Upper lobe of left lung (tissue), 4 donors: Measurements from ENCODE around the gene NEK1.

Experiments used
- EP300 ChIP-seq, 4 donors: sonication (generic); formaldehyde crosslinking; IDR thresholded peaks; one replicate each; pipeline ENCODE4 v1.5.1; 2017; ENCODE audit warnings: antibody characterized with exemption in 4 of 4, control low read depth in 2 of 4
- POLR2A ChIP-seq, 4 donors: fragments of 450-650 bp; IDR thresholded peaks; one replicate each; pipeline ENCODE4 v1.5.1; 2016 to 2017; ENCODE audit warnings: antibody characterized with exemption in 4 of 4, mild to moderate bottlenecking in 2 of 4
- POLR2AphosphoS5 ChIP-seq, 2 donors: sonication (generic); formaldehyde crosslinking; IDR thresholded peaks; one replicate each; pipeline ENCODE4 v1.5.1; 2017; ENCODE audit warnings: antibody characterized with exemption in 2 of 2
- TF ChIP-seq, protein P1 (sequence below), 6 experiments: fragments of 450-650 bp in 4 of 6; fragments of 200-600 bp in 2 of 6; sonication (generic) in 2 of 6; IDR thresholded peaks; one replicate each; pipeline ENCODE4 v1.5.1; 2016 to 2019; ENCODE audit warnings: antibody characterized with exemption in 6 of 6

DNA sequence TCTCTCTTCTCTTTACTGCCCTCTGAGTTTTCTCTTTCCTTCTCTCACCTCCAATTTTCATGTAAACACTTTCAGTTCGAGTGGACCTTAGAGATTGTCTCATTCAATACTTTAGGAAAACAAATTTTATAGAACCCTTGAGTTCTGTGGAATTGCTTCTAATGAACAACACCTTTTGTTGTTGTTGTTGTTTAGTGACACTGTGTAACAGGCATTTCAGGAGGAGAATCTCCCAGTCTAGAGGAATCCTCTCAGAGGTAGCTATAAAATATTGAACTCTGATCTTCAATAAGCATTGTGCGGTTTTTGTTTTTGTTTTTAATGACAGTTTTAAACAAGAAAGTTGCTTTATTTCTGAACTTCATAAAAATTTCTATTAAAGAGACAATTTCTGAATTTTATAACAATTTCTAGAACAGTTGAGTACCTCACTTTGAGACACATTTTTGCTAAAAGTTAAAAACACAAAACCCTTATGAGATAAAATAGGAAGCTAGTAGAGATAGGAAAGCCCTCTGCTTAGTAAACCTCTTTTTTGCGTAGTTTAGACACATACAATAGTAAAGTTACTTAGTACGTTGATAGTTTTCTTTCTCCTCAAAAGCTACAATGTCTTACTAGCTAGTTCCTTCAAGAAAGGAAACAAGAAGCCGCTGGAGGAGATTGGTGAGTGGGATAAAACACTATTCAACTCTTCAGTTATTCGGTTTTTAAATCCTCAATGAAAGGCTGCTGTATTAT is 46.8 kb upstream of the NEK1 start:
- TF ChIP-seq POLR2AphosphoS5 (IDR thresholded peaks at IDR 0.05) (no peak), POLR2A (IDR thresholded peaks at IDR 0.05) (no peak), EP300 (IDR thresholded peaks at IDR 0.05) (no peak)
- TF ChIP-seq, protein P1, sequence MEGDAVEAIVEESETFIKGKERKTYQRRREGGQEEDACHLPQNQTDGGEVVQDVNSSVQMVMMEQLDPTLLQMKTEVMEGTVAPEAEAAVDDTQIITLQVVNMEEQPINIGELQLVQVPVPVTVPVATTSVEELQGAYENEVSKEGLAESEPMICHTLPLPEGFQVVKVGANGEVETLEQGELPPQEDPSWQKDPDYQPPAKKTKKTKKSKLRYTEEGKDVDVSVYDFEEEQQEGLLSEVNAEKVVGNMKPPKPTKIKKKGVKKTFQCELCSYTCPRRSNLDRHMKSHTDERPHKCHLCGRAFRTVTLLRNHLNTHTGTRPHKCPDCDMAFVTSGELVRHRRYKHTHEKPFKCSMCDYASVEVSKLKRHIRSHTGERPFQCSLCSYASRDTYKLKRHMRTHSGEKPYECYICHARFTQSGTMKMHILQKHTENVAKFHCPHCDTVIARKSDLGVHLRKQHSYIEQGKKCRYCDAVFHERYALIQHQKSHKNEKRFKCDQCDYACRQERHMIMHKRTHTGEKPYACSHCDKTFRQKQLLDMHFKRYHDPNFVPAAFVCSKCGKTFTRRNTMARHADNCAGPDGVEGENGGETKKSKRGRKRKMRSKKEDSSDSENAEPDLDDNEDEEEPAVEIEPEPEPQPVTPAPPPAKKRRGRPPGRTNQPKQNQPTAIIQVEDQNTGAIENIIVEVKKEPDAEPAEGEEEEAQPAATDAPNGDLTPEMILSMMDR (IDR thresholded peaks at IDR 0.05), result no peak
